ENCODE results near the gene CD99L2.

CD99L2 gene

DNA sequence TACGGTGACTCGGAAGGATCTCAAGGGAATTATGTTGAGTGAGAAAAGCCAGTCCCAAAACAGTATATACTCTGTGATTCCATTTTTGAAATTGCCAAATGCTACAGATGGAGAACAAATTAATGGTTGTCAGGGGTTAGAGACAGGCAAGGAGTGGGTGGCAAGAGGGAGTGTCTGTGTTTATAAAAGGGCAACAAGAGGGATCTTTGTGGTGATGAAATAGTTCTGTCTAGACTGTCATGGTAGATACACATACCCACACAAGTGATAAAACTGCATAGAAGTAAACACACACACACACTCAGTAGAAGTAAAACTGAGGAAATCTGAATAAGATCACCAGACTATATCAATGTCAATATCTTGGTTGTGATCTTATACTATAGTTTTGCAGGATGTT is 92.7 kb downstream of the CD99L2 start:
- DNase-seq (ENCODE audit: low read depth), result no peak
- TF ChIP-seq, protein P1, sequence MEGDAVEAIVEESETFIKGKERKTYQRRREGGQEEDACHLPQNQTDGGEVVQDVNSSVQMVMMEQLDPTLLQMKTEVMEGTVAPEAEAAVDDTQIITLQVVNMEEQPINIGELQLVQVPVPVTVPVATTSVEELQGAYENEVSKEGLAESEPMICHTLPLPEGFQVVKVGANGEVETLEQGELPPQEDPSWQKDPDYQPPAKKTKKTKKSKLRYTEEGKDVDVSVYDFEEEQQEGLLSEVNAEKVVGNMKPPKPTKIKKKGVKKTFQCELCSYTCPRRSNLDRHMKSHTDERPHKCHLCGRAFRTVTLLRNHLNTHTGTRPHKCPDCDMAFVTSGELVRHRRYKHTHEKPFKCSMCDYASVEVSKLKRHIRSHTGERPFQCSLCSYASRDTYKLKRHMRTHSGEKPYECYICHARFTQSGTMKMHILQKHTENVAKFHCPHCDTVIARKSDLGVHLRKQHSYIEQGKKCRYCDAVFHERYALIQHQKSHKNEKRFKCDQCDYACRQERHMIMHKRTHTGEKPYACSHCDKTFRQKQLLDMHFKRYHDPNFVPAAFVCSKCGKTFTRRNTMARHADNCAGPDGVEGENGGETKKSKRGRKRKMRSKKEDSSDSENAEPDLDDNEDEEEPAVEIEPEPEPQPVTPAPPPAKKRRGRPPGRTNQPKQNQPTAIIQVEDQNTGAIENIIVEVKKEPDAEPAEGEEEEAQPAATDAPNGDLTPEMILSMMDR (IDR thresholded peaks at IDR 0.05; ENCODE audit: low read length, missing control alignments), result no peak
- no peak overlapping the region for H3K4me3 ChIP-seq (replicated peaks; ENCODE audit: low read depth, low read length)

DNA sequence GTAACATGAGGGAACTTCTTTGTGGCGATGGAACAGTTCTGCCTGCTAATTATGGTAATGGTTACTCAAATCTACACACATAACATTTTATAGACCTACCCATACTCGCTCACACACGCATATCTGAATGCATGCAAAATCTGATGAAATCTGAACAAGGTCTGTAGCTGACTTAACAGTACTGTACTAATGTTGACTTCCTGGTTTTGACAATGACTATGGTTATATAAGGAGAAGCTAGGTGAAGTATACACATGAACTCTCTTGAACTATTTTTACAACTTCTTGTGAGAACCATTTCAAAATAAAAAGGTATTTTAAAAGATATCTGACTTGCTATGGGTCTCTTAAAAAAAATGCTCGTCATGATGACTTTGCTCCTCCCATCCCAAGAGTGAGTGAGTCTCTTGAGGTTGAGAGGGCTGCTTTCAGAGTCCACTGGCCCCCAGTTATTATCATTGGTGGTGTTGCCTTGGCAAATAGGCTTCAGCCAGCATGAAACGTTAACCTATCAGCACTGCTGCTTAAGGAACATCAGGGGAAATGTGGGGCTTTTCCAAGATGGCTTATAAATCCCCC is 105.4 kb downstream of the CD99L2 start:
- TF ChIP-seq, protein P1 (IDR thresholded peaks at IDR 0.05; ENCODE audit: low read length, missing control alignments), result no peak
- H3K4me3 ChIP-seq (replicated peaks; ENCODE audit: low read depth, low read length), result no peak overlapping the region
- no peak for DNase-seq (ENCODE audit: low read depth)

DNA sequence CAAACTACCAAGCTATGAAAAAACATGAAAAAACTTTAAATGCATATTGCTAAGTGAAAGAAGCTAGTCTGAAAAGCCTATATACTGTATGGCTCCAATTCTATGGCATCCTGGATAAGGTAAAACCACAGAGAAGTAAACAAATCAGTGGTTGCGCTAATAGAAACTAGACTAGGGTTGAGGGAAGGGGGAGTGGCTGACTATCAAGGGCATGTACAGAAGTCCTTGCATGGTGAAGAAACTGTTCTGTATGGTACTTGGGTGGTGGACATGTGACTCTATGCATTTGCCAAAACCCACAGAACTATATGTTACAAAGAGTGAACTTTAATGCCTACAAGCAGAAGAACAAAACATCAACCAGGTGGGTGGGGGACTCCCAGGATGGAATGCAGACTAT is 108.4 kb downstream of the CD99L2 start:
- H3K4me3 ChIP-seq (replicated peaks; ENCODE audit: low read depth, low read length), result no peak overlapping the region
- DNase-seq (ENCODE audit: low read depth), result no peak
- TF ChIP-seq, protein P1 (IDR thresholded peaks at IDR 0.05; ENCODE audit: low read length, missing control alignments), result no peak

DNA sequence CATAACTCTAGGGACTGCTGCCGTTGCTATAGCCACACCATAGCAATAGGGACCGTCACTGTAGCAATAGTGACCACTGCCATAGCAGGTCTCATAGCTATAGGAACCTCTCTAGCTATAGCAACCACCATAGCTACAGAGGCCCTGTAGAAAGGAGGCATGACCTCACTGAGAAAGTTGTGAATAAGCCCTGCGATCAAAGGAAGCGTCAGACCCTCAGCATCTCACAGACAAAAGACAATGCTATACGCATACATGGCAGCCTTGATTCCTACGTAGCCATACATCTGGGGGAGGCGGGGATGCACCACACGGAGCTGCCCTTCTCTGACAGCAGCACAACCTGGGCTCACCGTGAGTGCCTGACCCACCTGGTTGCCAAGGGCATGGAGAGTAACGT is 116.8 kb downstream of the CD99L2 start:
- DNase-seq (ENCODE audit: low read depth), result no peak
- no peak overlapping the region for H3K4me3 ChIP-seq (replicated peaks; ENCODE audit: low read depth, low read length)
- TF ChIP-seq, protein P1 (IDR thresholded peaks at IDR 0.05; ENCODE audit: low read length, missing control alignments), result no peak

DNA sequence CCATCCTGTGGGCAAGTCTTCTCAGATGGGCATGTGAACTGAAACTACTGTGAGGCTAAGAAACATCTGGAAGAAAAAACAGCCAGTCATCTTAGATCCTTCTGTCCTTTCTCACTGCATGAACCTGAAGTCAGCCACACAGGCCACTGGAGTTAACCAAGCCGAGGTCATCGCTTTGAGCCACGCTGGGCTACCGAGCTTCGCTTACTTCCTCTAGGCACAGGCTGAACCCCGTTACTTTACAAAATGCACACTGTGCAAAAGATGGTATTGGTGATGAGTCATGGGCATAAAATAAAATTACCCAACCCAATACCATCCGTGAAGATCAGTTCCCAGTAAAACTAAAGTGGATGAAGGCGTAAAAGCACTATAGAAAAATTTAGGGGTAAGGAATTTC is 119.1 kb downstream of the CD99L2 start:
- DNase-seq (ENCODE audit: low read depth), result no peak
- H3K4me3 ChIP-seq (replicated peaks; ENCODE audit: low read depth, low read length), result no peak overlapping the region
- TF ChIP-seq, protein P1 (IDR thresholded peaks at IDR 0.05; ENCODE audit: low read length, missing control alignments), result no peak

DNA sequence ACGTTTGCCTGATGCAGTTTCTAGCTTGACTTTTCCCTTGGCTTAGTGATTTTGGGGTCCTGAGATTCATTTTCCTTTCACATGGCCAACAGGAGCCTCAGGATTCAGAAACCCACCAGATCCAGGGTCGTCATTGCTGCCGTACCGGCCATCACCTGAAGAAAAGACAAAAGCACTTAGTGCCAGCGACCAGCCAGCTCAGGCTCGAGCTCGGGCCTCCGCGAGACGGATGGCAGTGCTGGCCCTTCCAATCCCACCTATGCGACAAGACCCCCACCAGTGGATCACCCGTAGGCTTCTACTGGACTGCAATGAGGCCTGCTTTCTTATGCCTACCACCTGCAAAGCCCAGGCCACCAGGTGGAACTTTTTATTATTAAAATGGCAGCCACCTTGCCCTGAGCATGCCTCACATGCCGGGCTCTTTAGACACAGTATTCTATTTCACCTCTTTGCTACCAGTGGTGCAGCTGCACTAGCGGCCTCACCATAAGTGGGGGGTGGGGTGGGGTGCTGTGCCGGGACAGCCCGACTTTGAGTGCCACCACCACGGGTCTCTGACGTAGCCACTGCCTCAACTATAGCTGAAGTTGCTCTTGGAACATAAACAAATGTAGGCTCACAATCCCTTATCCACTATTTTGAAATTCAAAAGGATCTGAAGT is 121.0 kb downstream of the CD99L2 start:
- H3K4me3 ChIP-seq (replicated peaks; ENCODE audit: low read depth, low read length), result no peak overlapping the region
- TF ChIP-seq, protein P1 (IDR thresholded peaks at IDR 0.05; ENCODE audit: low read length, missing control alignments), result no peak
- DNase-seq (ENCODE audit: low read depth), result no peak
